ENCODE data around the gene SLC6A12.

The SLC6A12 gene

GRCh38 chr12:176321-177181, 37.4 kb downstream of the SLC6A12 start:
- no peak for DNase-seq

- no peak for DNase-seq
These were observed 38.2 kb downstream of the SLC6A12 start for GRCh38 chr12:175759-176158.

- no peak for DNase-seq
These were observed 38.7 kb downstream of the SLC6A12 start for GRCh38 chr12:175250-175649.

GRCh38 chr12:174596-174995, 39.4 kb downstream of the SLC6A12 start:
- no peak for DNase-seq

- no peak for DNase-seq
These were observed 39.8 kb downstream of the SLC6A12 start for GRCh38 chr12:174124-174523.

- no peak for DNase-seq
These were observed 41.2 kb downstream of the SLC6A12 start for GRCh38 chr12:172732-173161.

GRCh38 chr12:171743-172676, 41.9 kb downstream of the SLC6A12 start:
- DNase-seq, result no peak

GRCh38 chr12:171276-171675, 42.7 kb downstream of the SLC6A12 start:
- DNase-seq, result no peak

GRCh38 chr12:170371-171225, 43.4 kb downstream of the SLC6A12 start:
- no peak for DNase-seq

GRCh38 chr12:169528-170370, 44.2 kb downstream of the SLC6A12 start:
- no peak for DNase-seq

GRCh38 chr12:168763-169525, 45.0 kb downstream of the SLC6A12 start:
- DNase-seq, result no peak

GRCh38 chr12:167959-168600, 45.9 kb downstream of the SLC6A12 start:
- no peak for DNase-seq

GRCh38 chr12:166425-167075, 47.4 kb downstream of the SLC6A12 start:
- DNase-seq, result no peak

- DNase-seq, result no peak
These were observed 48.0 kb downstream of the SLC6A12 start for GRCh38 chr12:165862-166368.

- DNase-seq, result no peak
These were observed 49.8 kb downstream of the SLC6A12 start for GRCh38 chr12:164207-164606.

GRCh38 chr12:163406-163986, 50.5 kb downstream of the SLC6A12 start:
- no peak for DNase-seq

GRCh38 chr12:162467-163307, 51.3 kb downstream of the SLC6A12 start:
- DNase-seq, result no peak

GRCh38 chr12:161823-162222, 52.1 kb downstream of the SLC6A12 start:
- DNase-seq, result no peak

All from activated CD8-positive, alpha-beta memory T cell treated with anti-CD3 and anti-CD28 coated beads, Interleukin-2, amount 50 U/mL, for 4 hours (primary cell).